ENCODE measurements around the gene GALNT10.

GALNT10 gene

GRCh38 chr5:154203798-154204578, 13.5 kb downstream of the GALNT10 start:
- DNase-seq (ENCODE audit: low read depth in 2 of 2) = no peak

DNA sequence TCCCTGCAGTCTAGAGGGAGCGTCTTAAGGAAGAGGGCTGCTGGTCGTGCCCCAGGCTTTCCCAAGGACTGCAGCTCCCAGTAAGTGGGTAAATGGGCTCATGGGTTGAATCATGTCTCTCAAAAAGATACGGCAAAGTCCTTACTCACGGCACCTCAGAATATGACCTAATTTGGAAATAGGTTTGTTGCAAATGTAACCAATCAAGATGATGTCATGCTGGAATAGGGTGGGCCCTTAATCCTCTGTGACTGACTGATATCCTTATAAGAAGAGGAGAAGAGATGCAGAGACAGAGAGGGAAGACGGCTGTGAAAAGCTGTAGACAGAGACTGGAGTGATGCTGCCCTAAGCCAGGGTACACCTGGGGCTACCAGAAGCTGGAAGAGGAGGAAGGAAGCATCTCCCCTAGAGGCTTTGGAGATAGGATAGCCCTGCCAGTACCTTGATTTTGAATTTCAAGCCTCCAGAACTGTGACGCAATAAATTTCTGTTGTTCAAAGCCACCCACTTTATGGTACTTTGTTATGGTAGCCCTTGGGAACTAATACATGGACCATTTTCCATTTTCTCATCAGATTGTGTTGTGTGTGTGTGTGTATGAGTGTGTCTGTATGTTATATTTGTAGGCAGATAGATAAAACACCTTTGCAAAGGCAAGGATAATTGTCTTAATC, 15.0 kb downstream of the GALNT10 start:
- no peak for DNase-seq (ENCODE audit: low read depth in 2 of 2)

- DNase-seq (ENCODE audit: low read depth in 2 of 2) = no peak
Measured at GRCh38 chr5:154206311-154206710, 15.8 kb downstream of the GALNT10 start.

DNA sequence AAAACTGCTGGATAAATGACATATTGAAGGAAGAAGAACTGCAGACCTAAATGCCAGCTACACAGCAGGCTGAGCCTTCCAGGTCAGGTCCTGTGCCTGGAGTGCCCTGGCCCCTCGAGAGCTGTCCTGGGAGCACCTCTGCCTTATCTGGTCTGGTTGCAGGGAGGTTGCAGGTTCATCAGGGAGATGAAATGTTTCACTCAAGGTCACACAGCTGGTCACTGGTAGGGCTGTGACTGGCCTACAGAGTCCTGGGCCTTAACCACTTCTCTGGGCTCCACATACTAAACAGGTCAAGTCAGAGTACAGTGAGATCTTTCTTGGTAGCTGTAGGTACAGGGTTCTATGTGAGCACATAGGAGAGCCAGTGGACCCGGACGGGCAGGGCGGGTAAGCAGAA, 16.7 kb downstream of the GALNT10 start:
- no peak for DNase-seq (ENCODE audit: low read depth in 2 of 2)

GRCh38 chr5:154209591-154210081, 19.1 kb downstream of the GALNT10 start:
- DNase-seq (ENCODE audit: low read depth in 2 of 2) = no peak

GRCh38 chr5:154210163-154210562, 19.6 kb downstream of the GALNT10 start:
- no peak for DNase-seq (ENCODE audit: low read depth in 2 of 2)

GRCh38 chr5:154211641-154212390, 21.3 kb downstream of the GALNT10 start:
- no peak for DNase-seq (ENCODE audit: low read depth in 2 of 2)

GRCh38 chr5:154213592-154213991, 23.1 kb downstream of the GALNT10 start:
- DNase-seq (ENCODE audit: low read depth in 2 of 2) = no peak

GRCh38 chr5:154214371-154215106, 24.0 kb downstream of the GALNT10 start:
- no peak for DNase-seq (ENCODE audit: low read depth in 2 of 2)

- DNase-seq (ENCODE audit: low read depth in 2 of 2) = no peak
Measured at GRCh38 chr5:154215571-154216325, 25.2 kb downstream of the GALNT10 start.

DNA sequence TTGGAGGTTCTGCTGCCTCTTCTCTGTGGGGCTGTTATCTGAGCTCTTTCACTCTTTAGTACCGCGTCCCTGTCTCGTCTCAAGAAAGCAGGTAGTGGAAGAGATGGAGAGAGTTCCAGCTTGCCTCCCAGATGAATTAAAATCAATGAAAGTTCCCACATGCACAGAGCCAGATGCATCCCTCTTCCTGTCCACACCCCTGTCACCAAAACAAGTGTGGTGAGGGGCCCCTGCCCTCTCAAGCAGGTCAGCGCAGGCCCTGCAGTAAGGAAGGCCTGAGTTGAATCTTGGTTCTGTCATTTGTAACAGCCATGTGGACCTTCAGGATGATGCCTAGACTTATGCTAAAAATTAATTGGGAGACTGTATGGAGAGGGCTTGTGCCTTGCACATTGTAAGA, 26.9 kb downstream of the GALNT10 start:
- no peak for DNase-seq (ENCODE audit: low read depth in 2 of 2)

GRCh38 chr5:154218786-154219185, 28.3 kb downstream of the GALNT10 start:
- no peak for DNase-seq (ENCODE audit: low read depth in 2 of 2)

- DNase-seq (ENCODE audit: low read depth in 2 of 2) = no peak
Measured at GRCh38 chr5:154220625-154221024, 30.1 kb downstream of the GALNT10 start.

DNA sequence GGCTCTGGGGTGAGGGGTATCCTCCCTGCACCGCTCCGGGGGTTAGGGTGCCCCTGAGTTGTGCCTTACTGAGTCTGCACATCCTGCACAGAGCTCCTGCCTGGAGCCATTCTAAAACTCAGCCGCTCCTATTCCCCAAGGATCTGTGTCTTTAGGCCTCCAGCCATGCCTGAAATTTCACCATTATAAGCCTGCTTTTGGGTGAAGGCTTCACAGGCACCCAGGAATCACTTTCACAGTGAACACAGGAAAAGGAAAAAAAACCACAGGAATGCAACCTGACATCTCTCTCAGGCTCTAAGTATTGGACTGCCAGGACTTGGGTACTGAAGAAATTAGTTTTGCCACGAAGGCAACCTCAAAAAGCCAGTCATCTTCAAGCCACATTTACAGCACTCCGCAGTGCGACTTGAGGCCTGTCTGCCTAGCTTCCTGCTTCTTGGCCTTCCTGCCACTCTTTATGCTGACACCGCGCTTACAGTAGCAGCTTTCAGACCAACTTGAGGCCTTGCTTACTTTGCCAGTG, 30.9 kb downstream of the GALNT10 start:
- peak; percentile 11 to 28 for DNase-seq (ENCODE audit: low read depth in 2 of 2)

DNA sequence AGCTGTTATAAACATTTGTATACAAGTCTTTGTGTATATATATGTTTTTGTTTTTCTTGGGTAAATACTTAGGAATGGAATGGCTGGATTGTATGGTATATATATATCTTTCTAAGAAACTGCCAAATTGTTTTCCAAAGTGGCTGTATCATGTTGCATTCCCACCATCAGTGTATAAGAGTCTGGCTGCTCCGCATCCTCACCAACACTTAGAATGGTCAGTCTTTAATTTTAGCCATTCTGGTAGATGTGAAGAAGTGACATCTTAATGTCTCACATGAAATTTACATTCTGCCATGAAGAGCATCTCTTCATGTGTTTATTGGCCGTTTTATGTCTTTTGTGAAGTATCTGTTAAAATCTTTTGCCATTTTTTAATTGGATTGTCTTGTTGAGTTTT, 31.9 kb downstream of the GALNT10 start:
- DNase-seq (ENCODE audit: low read depth in 2 of 2) = no peak

DNA sequence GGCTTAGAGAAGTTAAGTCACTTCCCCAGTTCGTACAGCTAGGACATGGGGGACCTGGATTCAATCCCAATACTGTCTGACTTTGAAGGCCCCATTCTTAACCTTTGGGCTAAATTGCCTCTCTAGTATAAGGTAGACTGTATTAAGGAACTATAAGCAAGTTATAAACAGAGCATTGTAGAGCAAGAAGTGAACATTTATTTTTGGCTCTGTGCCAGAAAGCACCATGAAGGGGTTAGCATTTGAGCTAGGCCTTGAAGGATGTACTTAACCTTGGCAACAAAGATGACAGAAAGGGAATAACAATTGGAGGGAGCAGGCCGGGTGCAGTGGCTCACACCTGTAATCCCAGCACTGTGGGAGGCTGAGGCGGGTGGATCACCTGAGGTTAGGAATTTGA, 32.8 kb downstream of the GALNT10 start:
- no peak for DNase-seq (ENCODE audit: low read depth in 2 of 2)

DNA sequence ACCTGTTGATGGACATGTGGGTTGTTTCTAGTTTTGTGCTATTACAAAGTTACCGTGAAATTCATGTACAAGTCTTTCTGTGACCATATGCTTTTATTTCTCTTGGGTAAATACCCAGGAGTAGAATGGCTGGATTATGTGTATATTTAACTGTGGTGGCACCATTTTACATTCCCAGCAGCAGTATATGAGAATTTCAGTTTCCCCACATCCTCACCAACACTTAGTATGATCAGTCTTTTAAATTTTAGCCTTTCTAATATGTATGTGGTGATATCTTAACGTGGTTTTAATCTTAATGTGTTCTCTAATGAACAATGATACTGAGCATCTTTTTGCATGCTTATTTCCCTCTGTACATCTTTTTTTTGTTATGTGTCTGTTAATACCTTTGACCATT, 36.6 kb downstream of the GALNT10 start:
- DNase-seq (ENCODE audit: low read depth in 2 of 2) = no peak

DNA sequence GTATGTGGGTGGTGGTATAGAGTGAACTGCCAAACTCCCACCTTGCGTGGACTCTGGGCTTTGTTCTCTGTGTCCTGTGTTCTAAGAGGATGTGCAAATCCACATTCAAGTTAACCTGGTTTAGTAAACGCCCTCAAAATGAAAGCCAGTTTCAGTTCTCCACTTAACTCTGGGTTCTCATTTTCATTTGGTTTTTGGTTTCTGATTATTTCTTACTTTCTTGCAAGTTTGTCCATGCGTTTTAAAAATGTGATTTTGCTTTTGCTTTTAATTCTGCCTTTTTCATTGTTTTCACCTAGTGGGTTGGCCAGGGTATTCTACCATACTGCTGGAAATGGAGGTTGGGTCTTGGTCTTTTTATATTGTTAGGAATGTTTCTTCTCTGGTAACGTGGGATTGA, 38.2 kb downstream of the GALNT10 start:
- DNase-seq (ENCODE audit: low read depth in 2 of 2) = no peak

- DNase-seq (ENCODE audit: low read depth in 2 of 2) = no peak
Measured at GRCh38 chr5:154230526-154230925, 40.0 kb downstream of the GALNT10 start.

GRCh38 chr5:154234551-154234950, 44.0 kb downstream of the GALNT10 start:
- DNase-seq (ENCODE audit: low read depth in 2 of 2) = no peak

- no peak for DNase-seq (ENCODE audit: low read depth in 2 of 2)
Measured at GRCh38 chr5:154236011-154236410, 45.5 kb downstream of the GALNT10 start.
